Adipose tissue (tissue), 3 donors: Measurements from ENCODE around the gene KIAA1217. TPM values are rescaled to one million over a fixed set of nuclear protein-coding genes. Genes with fewer than 3 reads are reported as not detected.
"Not testable (repeated sequence)": the region's sequence is repeated elsewhere in the genome, so short reads cannot be mapped to it uniquely, and the experiment has no call there.

ENCODE experiments used
- H3K27ac ChIP-seq: one replicate; pipeline ENCODE4 v1.5.1; 2013; ENCODE audit warnings: low read depth, low read length
- WGBS, 3 donors: extraction: QIAGEN DNeasy Blood & Tissue Kit; methylation state at CpG; one replicate each; pipeline ENCODE4 v1.1.7; 2013; 5-methylcytosine and 5-hydroxymethylcytosine counted together
- polyA plus RNA-seq, 3 donors: library from polyadenylated mRNA; stranded (reverse); fragments of 200-250 nt; gene quantifications; one replicate each; pipeline ENCODE4 v1.2.3, GENCODE V29; 2013
- donor health status: healthy with polysubstance abuse.
- donor health status: Bipolar disorder and iron deficiency.
- donor health status: healthy.

KIAA1217 gene
- polyA plus RNA-seq, 3 donors, result 5.9 to 18.7 (median 13.3) TPM

GRCh38 chr10:24435374-24435773 lies 226.4 kb downstream of the KIAA1217 start:
- 88 to 94% (median 89%) methylated on average over 1 of the region's 1 CpG for WGBS, 3 donors
- H3K27ac ChIP-seq, result no peak overlapping the region

- WGBS, 3 donors, result 63 to 94% (median 88%) methylated on average over 5 of the region's 5 CpGs
- no peak overlapping the region for H3K27ac ChIP-seq
These were observed 228.4 kb downstream of the KIAA1217 start for GRCh38 chr10:24437302-24437701.

GRCh38 chr10:24438800-24439199 lies 229.9 kb downstream of the KIAA1217 start:
- WGBS, 3 donors, result 84 to 90% (median 88%) methylated on average over 1 of the region's 1 CpG
- no peak overlapping the region for H3K27ac ChIP-seq

- WGBS, 3 donors, result 84 to 88% (median 87%) methylated on average over 4 of the region's 4 CpGs
These were observed 231.0 kb downstream of the KIAA1217 start for GRCh38 chr10:24439935-24440334.

GRCh38 chr10:24440817-24441797 lies 232.2 kb downstream of the KIAA1217 start:
- WGBS, 3 donors, result 85 to 96% (median 93%) methylated on average over 13 of the region's 13 CpGs
- no peak overlapping the region for H3K27ac ChIP-seq

More at GRCh38 chr10:24439935-24440334, 231.0 kb downstream of the KIAA1217 start:
- no peak overlapping the region for H3K27ac ChIP-seq

GRCh38 chr10:24442234-24442633 lies 233.3 kb downstream of the KIAA1217 start:
- WGBS, 3 donors, result 81 to 97% (median 86%) methylated on average over 1 of the region's 1 CpG
- no peak overlapping the region for H3K27ac ChIP-seq

- 93 to 98% (median 93%) methylated on average over 2 of the region's 2 CpGs for WGBS, 3 donors
- H3K27ac ChIP-seq, result not testable (repeated sequence)
These were observed 233.8 kb downstream of the KIAA1217 start for GRCh38 chr10:24442641-24443174.

GRCh38 chr10:24444337-24444736 lies 235.4 kb downstream of the KIAA1217 start:
- no peak overlapping the region for H3K27ac ChIP-seq
- WGBS, 3 donors, result 86 to 94% (median 94%) methylated on average over 4 of the region's 4 CpGs

GRCh38 chr10:24445958-24446357 lies 237.0 kb downstream of the KIAA1217 start:
- 86 to 94% (median 89%) methylated on average over 2 of the region's 2 CpGs for whole genome bisulfite sequencing, 3 donors
- H3K27ac ChIP-seq, result not testable (repeated sequence)

GRCh38 chr10:24446739-24447138 lies 237.8 kb downstream of the KIAA1217 start:
- H3K27ac ChIP-seq, result no peak overlapping the region
- 78 to 99% (median 95%) methylated on average over 6 of the region's 6 CpGs for WGBS, 3 donors

- H3K27ac ChIP-seq, result no peak overlapping the region
- WGBS, 3 donors, result 58 to 90% (median 67%) methylated on average over 3 of the region's 3 CpGs
These were observed 239.5 kb downstream of the KIAA1217 start for GRCh38 chr10:24448351-24448999.

- H3K27ac ChIP-seq, result no peak overlapping the region
- WGBS, 3 donors, result 17 to 33% (median 19%) methylated on average over 5 of the region's 5 CpGs
These were observed 240.4 kb downstream of the KIAA1217 start for GRCh38 chr10:24449321-24449740.

GRCh38 chr10:24449769-24450310 lies 240.9 kb downstream of the KIAA1217 start:
- no peak overlapping the region for H3K27ac ChIP-seq
- WGBS, 3 donors, result 14 to 51% (median 40%) methylated on average over 3 of the region's 3 CpGs

GRCh38 chr10:24451325-24451820 lies 242.4 kb downstream of the KIAA1217 start:
- no peak overlapping the region for H3K27ac ChIP-seq
- WGBS, 3 donors, result 76 to 89% (median 78%) methylated on average over 4 of the region's 4 CpGs

- no peak overlapping the region for H3K27ac ChIP-seq
- 83 to 97% (median 88%) methylated on average over 8 of the region's 8 CpGs for WGBS, 3 donors
These were observed 243.1 kb downstream of the KIAA1217 start for GRCh38 chr10:24452030-24452429.

GRCh38 chr10:24453404-24453830 lies 244.5 kb downstream of the KIAA1217 start:
- no peak overlapping the region for H3K27ac ChIP-seq

GRCh38 chr10:24453973-24454372 lies 245.0 kb downstream of the KIAA1217 start:
- WGBS, 3 donors, result 63 to 82% (median 82%) methylated on average over 4 of the region's 4 CpGs
- no peak overlapping the region for H3K27ac ChIP-seq

GRCh38 chr10:24455447-24455846 lies 246.5 kb downstream of the KIAA1217 start:
- no peak overlapping the region for H3K27ac ChIP-seq
- 83 to 95% (median 85%) methylated on average over 4 of the region's 4 CpGs for WGBS, 3 donors

GRCh38 chr10:24456322-24456721 lies 247.4 kb downstream of the KIAA1217 start:
- H3K27ac ChIP-seq, result no peak overlapping the region
- 61 to 86% (median 63%) methylated on average over 4 of the region's 4 CpGs for WGBS, 3 donors
